ENCODE measurements around the gene SAE1.

DNA sequence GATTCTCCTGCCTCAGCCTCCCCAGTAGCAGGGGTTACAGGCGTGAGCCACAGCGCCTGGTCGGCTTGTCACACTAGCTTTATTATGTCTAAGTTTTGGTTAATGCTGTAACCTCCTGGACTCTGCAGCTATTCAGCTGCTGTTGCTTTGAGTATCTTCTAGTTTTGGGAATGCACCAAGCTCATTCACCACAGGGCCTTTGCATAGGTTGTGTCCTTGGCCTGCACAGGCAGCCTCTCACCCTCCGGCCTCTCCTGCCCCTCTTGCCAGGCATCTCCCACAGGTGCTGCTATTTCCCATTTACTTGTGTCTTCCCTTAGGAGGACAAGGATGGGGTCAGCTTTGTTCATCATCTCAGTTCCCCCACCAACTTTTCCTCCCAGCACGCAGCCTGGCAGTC is 123.3 kb downstream of the SAE1 start:
- TF ChIP-seq POLR2A (IDR thresholded peaks at IDR 0.05), result no peak
- TF ChIP-seq, protein P1, sequence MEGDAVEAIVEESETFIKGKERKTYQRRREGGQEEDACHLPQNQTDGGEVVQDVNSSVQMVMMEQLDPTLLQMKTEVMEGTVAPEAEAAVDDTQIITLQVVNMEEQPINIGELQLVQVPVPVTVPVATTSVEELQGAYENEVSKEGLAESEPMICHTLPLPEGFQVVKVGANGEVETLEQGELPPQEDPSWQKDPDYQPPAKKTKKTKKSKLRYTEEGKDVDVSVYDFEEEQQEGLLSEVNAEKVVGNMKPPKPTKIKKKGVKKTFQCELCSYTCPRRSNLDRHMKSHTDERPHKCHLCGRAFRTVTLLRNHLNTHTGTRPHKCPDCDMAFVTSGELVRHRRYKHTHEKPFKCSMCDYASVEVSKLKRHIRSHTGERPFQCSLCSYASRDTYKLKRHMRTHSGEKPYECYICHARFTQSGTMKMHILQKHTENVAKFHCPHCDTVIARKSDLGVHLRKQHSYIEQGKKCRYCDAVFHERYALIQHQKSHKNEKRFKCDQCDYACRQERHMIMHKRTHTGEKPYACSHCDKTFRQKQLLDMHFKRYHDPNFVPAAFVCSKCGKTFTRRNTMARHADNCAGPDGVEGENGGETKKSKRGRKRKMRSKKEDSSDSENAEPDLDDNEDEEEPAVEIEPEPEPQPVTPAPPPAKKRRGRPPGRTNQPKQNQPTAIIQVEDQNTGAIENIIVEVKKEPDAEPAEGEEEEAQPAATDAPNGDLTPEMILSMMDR (IDR thresholded peaks at IDR 0.05), result no peak
